AG04450 (cell line): ENCODE data around the gene CADM2. TPM values are rescaled to one million over a fixed set of nuclear protein-coding genes. Genes with fewer than 3 reads are reported as not detected.

Source experiments
- CTCF ChIA-PET: fragments of 300-600, 350-600 bp; formaldehyde crosslinking; extraction: SDS; loops from one replicate; lab custom pipeline; 2022; ENCODE audit warnings: antibody characterized with exemption, inconsistent platforms; lab: Charles Lee
- POLR2A ChIA-PET: fragments of 350-600 bp; formaldehyde crosslinking; extraction: SDS; loops from one replicate; lab custom pipeline; 2021; ENCODE audit warnings: antibody characterized with exemption, inconsistent platforms; lab: Yijun Ruan, JAX
- DNase-seq: peaks from one replicate; pipeline ENCODE4 v3.0.0-alpha.2; 2011; ENCODE audit warnings: low read depth, low spot score
- H3K27ac ChIP-seq: one replicate; pipeline ENCODE4 v1.5.1; 2012; ENCODE audit warnings: low read depth, low read length, control low read depth
- H3K27me3 ChIP-seq: one replicate; pipeline ENCODE4 v1.6.0; 2012; ENCODE audit warnings: low read length; ENCODE audit not compliant: control insufficient read depth, insufficient read depth
- H3K4me3 ChIP-seq: 2 replicates; pipeline ENCODE4 v1.5.1; 2011; ENCODE audit warnings: mild to moderate bottlenecking, low read depth, low read length, control low read depth
- H3K9me3 ChIP-seq: 2 replicates; pipeline ENCODE4 v1.5.1; 2012; ENCODE audit warnings: low read length; ENCODE audit not compliant: control insufficient read depth, insufficient read depth
- CTCF ChIP-seq: IDR thresholded peaks from 2 replicates; pipeline ENCODE4 v1.5.1; 2011; ENCODE audit warnings: low read depth, low read length, control low read depth, inconsistent platforms
- polyA plus RNA-seq: library from polyadenylated mRNA; depleted of rRNA; stranded (reverse); fragments of >200 nt; gene quantifications from 2 replicates; pipeline ENCODE4 v1.2.3, GENCODE V29; 2011

The CADM2 gene
- polyA plus RNA-seq, 1 experiment: not detected

- H3K27me3 ChIP-seq: no peaks in the 10 kb centered on the region
- ChIA-PET CTCF (no interaction called here), POLR2A (no interaction called here)
- no peaks in the 10 kb centered on the region for H3K9me3 ChIP-seq
- no peak overlapping the region for H3K4me3 ChIP-seq
- no peak for DNase-seq
- H3K27ac ChIP-seq: no peak overlapping the region
- peak; percentile 38 for TF ChIP-seq CTCF
Measured at GRCh38 chr3:85360742-85361387, 402.1 kb downstream of the CADM2 start.

GRCh38 chr3:85364296-85364909 is 405.6 kb downstream of the CADM2 start:
- H3K27me3 ChIP-seq: no peaks in the 10 kb centered on the region
- ChIA-PET POLR2A (no interaction called here), CTCF (interaction anchor here (0.6 to 0.7 kb wide), 2 partner anchors 11 to 22 kb away, joined by 3 read pairs; no protein-coding TSS in a partner anchor)
- no peak overlapping the region for H3K27ac ChIP-seq
- no peak for DNase-seq
- TF ChIP-seq CTCF: no peak
- no peaks in the 10 kb centered on the region for H3K9me3 ChIP-seq
- H3K4me3 ChIP-seq: no peak overlapping the region

GRCh38 chr3:85370341-85370740 is 411.6 kb downstream of the CADM2 start:
- DNase-seq: no peak
- Histone ChIP-seq H3K9me3 (no peaks in the 10 kb centered on the region), H3K27ac (no peak overlapping the region), H3K4me3 (no peak overlapping the region), H3K27me3 (no peaks in the 10 kb centered on the region)
- CTCF ChIA-PET: no interaction called here
- POLR2A ChIA-PET: no interaction called here
- TF ChIP-seq CTCF: no peak

- H3K27me3 ChIP-seq: no peaks in the 10 kb centered on the region
- no peak for TF ChIP-seq CTCF
- H3K9me3 ChIP-seq: no peaks in the 10 kb centered on the region
- ChIA-PET CTCF (no interaction called here), POLR2A (no interaction called here)
- H3K4me3 ChIP-seq: no peak overlapping the region
- H3K27ac ChIP-seq: no peak overlapping the region
- DNase-seq: no peak
Measured at GRCh38 chr3:85376131-85376530, 417.3 kb downstream of the CADM2 start.

GRCh38 chr3:85377115-85377514 is 418.3 kb downstream of the CADM2 start:
- no peak for DNase-seq
- TF ChIP-seq CTCF: no peak
- no peaks in the 10 kb centered on the region for H3K9me3 ChIP-seq
- POLR2A ChIA-PET: no interaction called here
- no peak overlapping the region for H3K27ac ChIP-seq
- H3K4me3 ChIP-seq: no peak overlapping the region
- CTCF ChIA-PET: no interaction called here
- no peaks in the 10 kb centered on the region for H3K27me3 ChIP-seq
